Posterior vena cava (tissue), 2 donors: ENCODE results near the gene ADCY3. TPM values are rescaled to one million over a fixed set of nuclear protein-coding genes. Genes with fewer than 3 reads are reported as not detected.
"Not testable (repeated sequence)": the region's sequence is repeated elsewhere in the genome, so short reads cannot be mapped to it uniquely, and the experiment has no call there.

Experiments
- DNase-seq: peaks from one replicate; pipeline ENCODE4 v3.0.0-alpha.2; 2020; ENCODE audit warnings: low spot score
- intact Hi-C, 2 donors: fragments of 100-400 bp; cut with DNase I; formaldehyde crosslinking; loops; one replicate each; pipeline versions ENCODE4 v1.14.1 to v1.14.2; 2022 to 2023
- total RNA-seq, 2 donors: library from RNA; stranded (reverse); fragmentation: NEBNext Ultra II Directional; extraction: Animal tissue kit (Norgen Biotek cat#: 25700); gene quantifications; one replicate each; pipeline ENCODE4 v1.2.1, GENCODE V29; 2021
- donor health status: DM: yes; HTN: yes; CAD: no.
- donor health status: DM: yes; HTN: yes; CAD: no.

Gene ADCY3
- total RNA-seq, 2 donors from 2014 or later = 99.5 to 129 TPM

DNA sequence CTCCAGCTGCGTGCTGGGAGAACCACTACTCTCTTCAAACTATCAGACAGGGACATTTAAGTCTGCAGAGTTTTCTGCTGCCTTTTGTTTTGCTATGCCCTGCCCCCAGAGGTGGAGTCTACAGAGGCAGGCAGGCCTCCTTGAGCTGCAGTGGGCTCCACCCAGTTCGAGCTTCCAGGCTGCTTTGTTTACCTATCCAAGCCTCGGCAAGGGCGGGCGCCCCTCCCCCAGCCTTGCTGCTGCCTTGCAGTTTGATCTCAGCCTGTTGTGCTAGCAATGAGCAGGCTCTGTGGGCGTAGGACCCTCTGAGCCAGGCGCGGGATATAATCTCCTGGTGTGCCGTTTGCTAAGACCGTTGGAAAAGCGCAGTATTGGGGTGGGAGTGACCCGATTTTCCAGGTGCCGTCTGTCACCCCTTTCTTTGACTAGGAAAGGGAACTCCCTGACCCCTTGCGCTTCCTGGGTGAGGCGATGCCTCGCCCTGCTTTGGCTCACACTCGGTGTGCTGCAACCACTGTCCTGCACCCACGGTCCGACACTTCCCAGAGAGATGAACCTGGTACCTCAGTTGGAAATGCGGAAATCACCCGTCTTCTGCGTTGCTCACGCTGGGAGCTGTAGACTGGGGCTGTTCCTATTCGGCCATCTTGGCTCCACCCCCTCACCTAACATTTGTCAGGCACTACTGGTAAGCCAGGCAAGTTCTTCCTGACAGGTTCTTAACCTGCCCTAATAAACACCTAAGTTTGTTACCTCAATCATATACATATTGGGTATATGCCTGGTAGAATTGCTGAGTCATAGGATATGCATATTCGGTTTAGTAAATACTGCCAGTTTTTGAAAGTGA is 114.0 kb downstream of the ADCY3 start:
- intact Hi-C loops = not testable (repeated sequence)

DNA sequence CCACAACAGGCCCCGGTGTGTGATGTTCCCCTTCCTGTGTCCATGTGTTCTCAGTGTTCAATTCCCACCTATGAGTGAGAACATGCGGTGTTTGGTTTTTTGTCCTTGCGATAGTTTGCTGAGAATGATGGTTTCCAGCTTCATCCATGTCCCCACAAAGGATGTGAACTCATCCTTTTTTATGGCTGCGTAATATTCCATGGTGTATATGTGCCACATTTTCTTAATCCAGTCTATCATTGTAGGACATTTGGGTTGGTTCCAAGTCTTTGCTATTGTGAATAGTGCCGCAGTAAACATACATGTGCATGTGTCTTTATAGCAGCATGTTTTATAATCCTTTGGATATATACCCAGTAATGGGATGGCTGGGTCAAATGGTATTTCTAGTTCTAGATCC is 119.5 kb downstream of the ADCY3 start:
- DNase-seq, intact Hi-C loops: not testable (repeated sequence)

More for the DNA sequence above, 114.0 kb downstream of the ADCY3 start:
- DNase-seq = not testable (repeated sequence)

DNA sequence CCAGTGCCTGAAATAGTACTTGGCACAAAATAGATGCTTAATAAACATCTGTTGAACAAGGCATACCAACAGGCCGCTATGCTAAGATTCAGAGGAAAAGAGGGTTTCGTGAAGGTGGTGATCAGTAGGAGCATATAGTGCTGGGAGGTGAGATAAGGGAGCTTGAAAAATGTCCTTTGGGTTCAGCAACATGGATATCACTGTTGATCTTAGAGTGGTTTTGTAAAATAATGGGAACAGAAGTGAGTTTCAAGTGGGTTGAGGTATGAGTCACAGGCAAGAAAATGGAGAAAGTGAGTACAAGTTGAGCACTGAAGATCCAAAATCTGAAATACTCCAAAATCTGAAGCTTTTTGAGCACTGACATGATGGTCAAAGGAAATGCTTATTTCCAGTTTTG is 122.4 kb downstream of the ADCY3 start:
- intact Hi-C loops = no loop called here
- no peak for DNase-seq

DNA sequence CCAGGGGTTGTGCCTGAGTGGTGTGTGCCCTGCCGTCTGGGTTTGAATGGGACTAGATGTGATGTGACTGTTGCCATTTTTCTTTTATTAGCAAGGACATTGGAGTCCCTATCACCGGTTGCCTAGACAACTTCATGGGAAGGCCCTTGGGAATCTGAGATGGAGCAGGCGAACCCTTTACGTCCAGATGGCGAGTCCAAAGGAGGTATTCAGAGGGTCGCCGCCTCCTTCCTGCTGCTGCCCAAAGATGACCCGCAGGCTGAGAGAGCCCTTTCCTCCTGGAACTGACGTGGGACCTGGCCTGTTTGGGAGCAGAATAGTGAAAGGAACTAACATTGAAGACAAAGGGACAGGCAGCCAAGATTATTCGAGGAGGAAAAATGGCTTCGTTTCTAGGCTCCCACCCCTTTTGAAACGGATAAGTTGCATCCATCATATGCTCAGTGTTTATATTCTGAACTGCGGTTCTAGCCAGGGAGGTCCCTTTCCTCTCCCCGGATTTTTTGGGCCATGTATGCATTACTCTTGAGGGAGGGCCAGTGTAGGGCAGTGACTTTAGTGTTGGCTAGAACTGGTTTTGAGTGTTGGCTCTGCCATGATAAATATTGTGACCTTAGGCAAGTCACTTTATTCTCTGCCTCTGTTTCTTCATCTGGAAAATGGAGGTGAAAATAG is 126.1 kb downstream of the ADCY3 start:
- DNase-seq = no peak
- intact Hi-C loops = no loop called here

DNA sequence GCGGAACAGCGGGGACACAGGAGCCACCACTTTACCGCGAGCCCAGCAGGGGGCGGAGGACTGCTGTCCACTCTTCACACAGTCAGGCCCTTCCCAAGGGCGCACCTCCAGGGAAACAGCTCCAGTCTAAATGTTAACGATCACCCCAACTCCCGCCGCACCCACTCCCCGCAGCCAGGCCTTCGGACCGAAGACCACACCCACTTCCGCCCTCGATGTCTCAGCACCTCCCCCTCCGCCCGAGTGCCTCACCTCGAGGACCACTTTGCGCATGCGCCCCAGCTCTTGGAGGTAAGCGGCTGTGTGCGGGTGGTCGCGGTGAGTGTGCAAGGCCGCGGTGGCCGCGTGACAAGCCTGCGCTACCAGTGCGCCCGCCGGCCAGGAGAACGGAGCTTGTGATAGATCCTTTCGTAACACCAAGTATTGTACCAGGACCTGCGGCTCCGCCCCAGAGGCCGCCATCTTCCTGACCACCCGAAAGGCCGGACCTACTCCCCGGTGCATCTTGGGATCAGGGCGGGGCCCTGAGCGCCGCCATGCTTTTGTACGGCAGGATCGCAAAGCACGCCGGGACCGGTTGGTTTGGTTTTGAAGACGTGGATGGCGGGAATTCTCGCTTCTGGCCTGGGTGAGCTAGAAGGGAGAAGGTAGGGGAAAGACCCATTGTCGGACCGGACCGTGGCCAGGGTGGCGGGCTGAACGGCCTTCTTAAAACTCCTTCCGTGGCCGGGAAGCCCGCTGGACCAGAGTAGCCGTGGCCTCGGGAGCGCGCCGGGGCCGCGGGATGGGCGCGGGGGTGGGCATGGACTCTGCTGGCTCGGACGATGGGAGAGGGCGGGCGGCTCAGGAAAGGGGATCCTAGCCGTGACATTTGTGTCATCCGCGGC is 126.9 kb downstream of the ADCY3 start, which contains the start of the genes CENPO and PTRHD1:
Gene CENPO, plus strand, starts transcription at position 552 of the 887 bp plus-strand sequence. CDS start 495 bp downstream, outside the sequence.
Gene PTRHD1, minus strand, starts transcription at position 518 of the 887 bp plus-strand sequence. Its CDS starts 14 bp downstream, at position 504.
- intact Hi-C loops = no loop called here
- peak; percentile 99 for DNase-seq

DNA sequence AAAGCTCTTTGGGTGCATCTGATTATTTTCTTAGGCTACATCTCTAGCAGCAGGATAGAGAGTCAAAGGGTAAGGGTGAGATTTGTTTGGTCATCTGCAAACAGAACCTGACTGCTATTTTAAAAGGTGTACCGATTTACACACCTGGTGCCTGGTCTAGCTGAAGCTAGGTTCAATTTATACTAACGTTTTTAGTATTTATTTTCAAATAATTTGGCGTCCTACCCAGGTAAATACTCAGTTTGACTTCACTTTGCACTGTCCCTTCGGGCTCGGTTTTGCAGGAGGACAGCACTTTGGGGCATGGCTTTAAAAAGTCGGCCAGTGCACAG is 127.5 kb downstream of the ADCY3 start:
- intact Hi-C loops = no loop called here
- DNase-seq = no peak

DNA sequence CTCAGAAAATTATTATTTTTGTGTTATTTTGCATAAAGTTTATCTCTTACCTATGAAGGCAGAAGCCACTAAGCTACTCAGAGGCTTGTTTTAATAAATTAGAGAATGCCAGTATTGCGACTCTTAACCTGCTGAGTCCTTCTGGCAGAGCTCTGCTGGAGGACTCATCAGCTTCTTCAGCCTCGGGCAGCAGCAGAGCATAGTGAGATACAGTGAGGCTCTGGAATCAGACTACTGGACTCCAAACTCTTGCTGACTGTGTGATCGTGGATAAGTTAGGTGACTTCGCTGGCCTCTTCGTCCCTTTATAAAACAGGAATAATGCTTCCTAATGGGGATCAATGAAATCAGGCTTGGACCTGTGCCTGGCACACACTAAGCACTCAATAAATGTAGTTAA is 128.6 kb downstream of the ADCY3 start:
- intact Hi-C loops = no loop called here

DNA sequence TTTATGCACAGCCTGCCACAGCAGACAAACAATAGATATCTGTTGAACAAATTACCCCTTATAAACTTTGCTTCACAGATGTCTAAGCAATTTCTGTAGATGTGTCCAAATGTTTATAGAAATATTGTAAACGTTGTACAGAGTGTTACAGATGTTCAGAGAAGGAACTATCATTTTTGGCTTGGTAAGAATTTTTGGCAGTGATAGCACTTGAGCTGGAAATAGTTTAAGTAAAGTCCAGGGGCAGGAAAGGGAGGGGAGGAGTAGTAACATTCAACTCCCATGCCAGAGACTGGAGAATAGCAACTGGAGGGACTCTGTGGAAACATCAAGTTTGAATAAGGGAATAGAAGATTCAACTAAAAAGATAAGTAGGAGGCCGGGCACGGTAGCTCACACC is 131.2 kb downstream of the ADCY3 start:
- intact Hi-C loops = no loop called here
- DNase-seq = no peak

More for the DNA sequence above, 128.6 kb downstream of the ADCY3 start:
- DNase-seq = no peak

DNA sequence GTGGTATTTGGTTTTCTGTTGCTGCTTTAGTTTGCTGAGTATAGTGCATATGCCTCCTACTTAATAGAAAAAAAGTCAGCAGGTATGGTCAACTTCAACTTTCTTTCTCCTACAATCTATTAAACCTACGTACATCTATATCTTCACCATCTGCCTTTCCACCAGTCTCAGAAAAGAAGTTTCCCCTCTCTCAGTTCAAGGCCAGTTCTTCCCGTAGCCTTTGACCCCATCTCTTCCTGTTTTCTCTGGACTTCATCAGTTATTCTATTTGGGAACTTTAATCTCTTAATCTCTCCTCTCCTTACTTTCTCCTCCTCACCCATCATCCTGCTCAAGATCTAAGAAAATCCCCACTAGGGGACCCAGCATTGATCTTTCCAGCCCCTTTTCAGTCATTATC is 132.5 kb downstream of the ADCY3 start:
- intact Hi-C loops = no loop called here
- DNase-seq = no peak

DNA sequence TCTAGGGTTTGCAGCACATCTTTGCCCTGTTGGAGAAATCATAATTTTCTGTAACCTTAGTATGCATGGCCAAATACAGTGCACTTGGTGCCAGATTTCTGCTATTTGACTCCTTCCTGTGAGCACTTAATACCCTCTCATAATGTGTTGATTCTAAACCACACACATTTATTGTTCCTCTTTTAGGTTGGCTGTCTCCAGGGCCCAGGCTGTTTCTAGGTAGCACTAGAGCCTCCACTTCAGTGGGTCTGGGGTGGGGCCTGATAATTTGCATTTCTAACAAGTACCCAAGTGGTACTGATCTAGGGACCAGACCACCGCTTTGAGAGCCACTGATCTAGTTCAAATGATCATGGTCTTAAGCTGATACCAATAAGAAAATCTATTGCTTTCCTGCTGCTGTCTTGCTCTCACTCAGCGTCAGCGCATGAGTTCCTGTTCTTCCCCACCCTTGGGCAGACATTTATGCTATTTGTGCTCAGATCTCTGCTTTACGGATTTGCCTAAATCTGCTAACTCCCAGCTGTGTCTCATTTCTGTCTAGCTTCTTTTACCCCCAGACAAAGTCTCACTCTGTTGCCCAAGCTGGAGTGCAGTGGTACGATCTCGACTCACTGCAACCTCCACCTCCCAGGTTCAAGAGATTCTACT is 134.2 kb downstream of the ADCY3 start:
- DNase-seq = no peak
- intact Hi-C loops = no loop called here

DNA sequence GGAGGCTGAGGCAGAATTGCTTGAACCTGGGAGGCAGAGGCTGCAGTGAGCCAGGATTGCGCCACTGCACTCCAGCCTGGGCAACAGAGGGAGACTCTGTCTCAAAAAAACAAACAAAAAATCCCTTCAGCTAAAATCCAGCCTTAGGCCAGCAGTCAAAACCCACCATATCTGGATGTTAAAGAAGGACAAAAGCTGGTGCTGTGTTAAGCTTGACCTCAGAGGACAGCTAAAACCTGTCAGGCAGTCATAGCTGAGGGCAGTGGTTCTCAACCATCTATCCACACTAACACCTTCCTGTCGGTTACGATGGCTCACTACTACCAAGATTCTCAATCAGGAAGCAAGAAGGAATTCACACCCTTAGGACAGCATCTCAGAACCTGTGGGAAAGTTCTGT is 136.4 kb downstream of the ADCY3 start:
- intact Hi-C loops = no loop called here
- DNase-seq = no peak

DNA sequence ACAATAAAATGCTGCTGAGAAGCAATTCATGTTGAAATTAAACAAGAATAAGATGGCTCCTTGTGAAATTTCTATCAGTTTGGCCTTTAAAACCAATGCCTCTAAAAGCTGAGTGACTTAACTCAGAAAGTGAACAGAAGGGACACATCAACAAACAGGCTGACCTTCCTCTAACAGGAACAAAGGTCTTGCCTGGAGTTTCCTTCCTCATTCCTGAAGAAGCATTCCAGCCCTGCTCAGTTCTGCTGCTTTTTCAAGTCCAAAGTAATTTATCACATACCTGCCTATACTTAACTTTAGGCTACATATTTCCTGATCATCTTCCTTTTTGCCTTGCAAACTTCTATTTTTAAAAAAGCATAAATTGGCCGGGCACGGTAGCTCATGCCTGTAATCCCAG is 140.9 kb downstream of the ADCY3 start:
- intact Hi-C loops = no loop called here
- DNase-seq = no peak

DNA sequence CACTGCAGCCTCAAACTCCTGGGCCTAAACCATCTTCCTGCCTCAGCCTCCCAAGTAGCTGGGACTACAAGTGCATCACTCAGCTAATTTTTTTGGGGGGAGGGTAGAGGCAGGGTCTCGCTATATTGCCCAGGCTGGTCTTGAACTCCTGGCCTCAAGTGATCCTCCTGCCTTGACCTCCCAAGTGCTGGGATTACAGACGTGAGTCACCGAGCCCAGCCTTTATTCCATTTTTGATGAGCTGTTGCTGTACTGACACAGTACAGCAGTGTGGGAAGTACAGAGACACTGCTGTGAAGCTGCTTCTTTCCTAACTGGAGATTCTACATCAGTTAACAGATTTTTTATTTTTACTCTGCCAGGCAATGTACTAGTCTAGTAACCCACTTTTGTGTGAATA is 145.7 kb downstream of the ADCY3 start:
- no peak for DNase-seq
- intact Hi-C loops = no loop called here

DNA sequence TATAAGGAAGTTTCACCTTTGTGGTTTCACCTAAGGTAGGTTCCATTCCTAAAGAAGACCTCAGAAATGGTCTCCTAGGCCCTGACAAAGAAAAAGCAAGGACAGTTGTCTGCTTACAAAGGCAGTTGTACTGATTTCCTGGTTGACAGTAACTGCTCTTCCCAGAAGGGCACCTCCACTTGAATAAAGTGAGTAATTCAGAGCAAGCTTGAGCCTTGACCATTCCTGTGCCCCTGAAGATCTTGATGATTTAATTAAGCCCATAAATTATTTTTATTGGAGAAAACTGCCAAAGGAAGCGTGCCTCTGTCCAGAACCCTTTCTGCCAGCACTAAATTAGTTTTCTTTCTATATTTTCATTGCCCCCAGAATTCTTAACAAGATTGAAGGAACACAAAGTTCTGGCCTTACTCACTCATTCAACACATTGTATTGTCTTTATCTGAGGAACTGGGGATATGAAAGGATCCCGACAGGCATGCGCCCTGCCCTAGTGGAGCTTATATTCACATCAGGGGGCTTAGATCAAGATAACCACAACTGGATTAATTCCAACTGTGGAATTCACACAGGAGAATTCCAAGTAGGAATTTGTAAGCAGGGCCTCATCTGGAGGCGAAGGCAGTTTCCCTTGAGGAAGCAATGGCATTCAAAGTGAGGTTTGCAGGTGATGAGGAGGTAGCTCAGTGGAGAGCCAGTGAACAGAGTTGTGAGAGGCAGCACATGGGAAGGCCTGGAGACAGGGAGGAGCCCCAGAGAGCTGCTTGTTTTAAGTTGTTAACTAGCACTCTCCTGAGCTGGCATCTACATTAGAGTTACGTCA is 148.1 kb downstream of the ADCY3 start:
- DNase-seq = no peak
- intact Hi-C loops = no loop called here

DNA sequence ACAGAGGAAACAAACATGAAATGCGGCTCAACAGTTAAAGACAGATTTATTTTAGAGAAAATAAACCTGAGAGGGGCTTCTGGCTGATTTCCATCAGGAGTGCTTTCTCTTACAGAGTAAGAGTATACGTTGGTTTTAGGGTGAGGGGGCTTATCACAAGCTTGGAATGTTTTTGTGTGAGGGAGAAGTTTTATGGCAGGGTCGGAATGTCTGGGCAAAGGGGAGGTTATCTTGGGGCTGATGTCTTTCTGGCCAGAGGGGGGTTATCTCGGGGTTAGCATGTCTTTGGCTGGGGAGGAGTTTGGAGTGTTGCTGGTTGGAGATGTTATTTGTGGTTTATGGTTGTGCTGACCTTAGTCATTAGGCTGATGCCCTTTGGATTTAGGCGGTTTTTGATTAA is 149.0 kb downstream of the ADCY3 start:
- no peak for DNase-seq

More for the DNA sequence above, 149.0 kb downstream of the ADCY3 start:
- intact Hi-C loops = no loop called here
